Measurements from ENCODE around the gene ELF2.
"Not testable (repeated sequence)": the region's sequence is repeated elsewhere in the genome, so short reads cannot be mapped to it uniquely, and the experiment has no call there.

Gene ELF2

GRCh38 chr4:139083956-139084803 is 92.8 kb downstream of the ELF2 start:
- Histone ChIP-seq H3K27me3 (ENCODE audit: control insufficient read depth, insufficient read depth, low read length) (no peaks in the 10 kb centered on the region), H3K4me1 (ENCODE audit: control insufficient read depth, insufficient read depth, low read length) (no peaks in the 10 kb centered on the region), H3K4me3 (ENCODE audit: low read length) (peak overlapping the region; percentile 53), H3K9me3 (ENCODE audit: control insufficient read depth, low read length) (no peaks in the 10 kb centered on the region), H3K36me3 (ENCODE audit: control insufficient read depth, insufficient read depth, low read length) (peaks cover 3% of the 10 kb centered on the region), H3K9ac (ENCODE audit: low read length) (peak overlapping the region; percentile 97)

DNA sequence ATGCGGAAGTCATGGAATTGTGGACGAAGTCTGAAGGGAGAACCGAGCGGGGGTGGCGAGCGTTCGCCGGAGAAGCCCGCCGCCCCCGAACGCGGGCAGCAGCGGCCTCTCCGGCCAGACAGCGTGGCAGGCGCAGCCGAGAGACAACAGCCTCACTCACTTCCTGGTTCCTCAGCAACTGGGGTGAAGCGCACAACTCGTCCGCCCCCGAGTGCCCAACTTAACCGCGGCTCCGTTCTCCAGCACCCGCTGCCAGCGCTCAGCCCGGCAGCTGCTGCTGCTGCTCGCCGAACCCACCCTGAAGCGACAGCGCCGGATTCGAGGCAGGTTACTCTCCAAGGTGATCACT is 93.4 kb downstream of the ELF2 start:
- H3K4me3 ChIP-seq (ENCODE audit: low read length): peak overlapping the region; percentile 53
- H3K9ac ChIP-seq (ENCODE audit: low read length): peak overlapping the region; percentile 97
- no peaks in the 10 kb centered on the region for H3K4me1 ChIP-seq (ENCODE audit: control insufficient read depth, insufficient read depth, low read length)
- H3K36me3 ChIP-seq (ENCODE audit: control insufficient read depth, insufficient read depth, low read length): peaks cover 3% of the 10 kb centered on the region
- H3K27me3 ChIP-seq (ENCODE audit: control insufficient read depth, insufficient read depth, low read length): no peaks in the 10 kb centered on the region
- no peaks in the 10 kb centered on the region for H3K9me3 ChIP-seq (ENCODE audit: control insufficient read depth, low read length)

GRCh38 chr4:139082750-139083606 is 94.0 kb downstream of the ELF2 start:
- H3K36me3 ChIP-seq (ENCODE audit: control insufficient read depth, insufficient read depth, low read length): peaks cover 3% of the 10 kb centered on the region
- H3K4me3 ChIP-seq (ENCODE audit: low read length): peak overlapping the region; percentile 53
- H3K27me3 ChIP-seq (ENCODE audit: control insufficient read depth, insufficient read depth, low read length): no peaks in the 10 kb centered on the region
- H3K9me3 ChIP-seq (ENCODE audit: control insufficient read depth, low read length): no peaks in the 10 kb centered on the region
- H3K9ac ChIP-seq (ENCODE audit: low read length): peak overlapping the region; percentile 97
- no peaks in the 10 kb centered on the region for H3K4me1 ChIP-seq (ENCODE audit: control insufficient read depth, insufficient read depth, low read length)

- peaks cover 3% of the 10 kb centered on the region for H3K36me3 ChIP-seq (ENCODE audit: control insufficient read depth, insufficient read depth, low read length)
- no peaks in the 10 kb centered on the region for H3K4me1 ChIP-seq (ENCODE audit: control insufficient read depth, insufficient read depth, low read length)
- no peaks in the 10 kb centered on the region for H3K27me3 ChIP-seq (ENCODE audit: control insufficient read depth, insufficient read depth, low read length)
- no peaks in the 10 kb centered on the region for H3K9me3 ChIP-seq (ENCODE audit: control insufficient read depth, low read length)
- no peak overlapping the region for H3K9ac ChIP-seq (ENCODE audit: low read length)
- H3K4me3 ChIP-seq (ENCODE audit: low read length): no peak overlapping the region
Observed at GRCh38 chr4:139078926-139079325, 98.1 kb downstream of the ELF2 start.

- no peak overlapping the region for H3K4me3 ChIP-seq (ENCODE audit: low read length)
- H3K9me3 ChIP-seq (ENCODE audit: control insufficient read depth, low read length): no peaks in the 10 kb centered on the region
- H3K36me3 ChIP-seq (ENCODE audit: control insufficient read depth, insufficient read depth, low read length): no peaks in the 10 kb centered on the region
- no peaks in the 10 kb centered on the region for H3K4me1 ChIP-seq (ENCODE audit: control insufficient read depth, insufficient read depth, low read length)
- no peaks in the 10 kb centered on the region for H3K27me3 ChIP-seq (ENCODE audit: control insufficient read depth, insufficient read depth, low read length)
- H3K9ac ChIP-seq (ENCODE audit: low read length): no peak overlapping the region
Observed at GRCh38 chr4:139077567-139078355, 99.3 kb downstream of the ELF2 start.

- H3K36me3 ChIP-seq (ENCODE audit: control insufficient read depth, insufficient read depth, low read length): no peaks in the 10 kb centered on the region
- H3K4me1 ChIP-seq (ENCODE audit: control insufficient read depth, insufficient read depth, low read length): no peaks in the 10 kb centered on the region
- no peak overlapping the region for H3K9ac ChIP-seq (ENCODE audit: low read length)
- no peaks in the 10 kb centered on the region for H3K9me3 ChIP-seq (ENCODE audit: control insufficient read depth, low read length)
- H3K4me3 ChIP-seq (ENCODE audit: low read length): no peak overlapping the region
- no peaks in the 10 kb centered on the region for H3K27me3 ChIP-seq (ENCODE audit: control insufficient read depth, insufficient read depth, low read length)
Observed at GRCh38 chr4:139076016-139076744, 100.8 kb downstream of the ELF2 start.

DNA sequence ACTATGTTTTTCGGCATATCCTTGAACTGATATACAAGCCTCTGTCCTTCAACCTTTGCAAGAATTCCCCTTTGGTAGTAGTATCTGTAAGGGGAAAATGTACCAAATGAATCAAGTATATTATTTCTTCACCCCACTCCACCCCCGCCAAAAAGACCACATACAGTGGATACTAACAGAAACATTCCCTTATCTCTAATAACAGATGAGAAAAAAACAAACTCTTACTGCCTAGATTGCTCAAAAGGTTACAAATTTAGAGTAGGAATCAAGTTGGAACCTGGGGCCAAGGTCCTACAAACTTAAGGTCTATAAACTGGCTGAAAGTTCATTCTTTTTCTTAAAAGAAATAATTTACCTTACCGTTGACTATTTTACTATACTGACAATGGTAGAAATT is 116.4 kb downstream of the ELF2 start:
- H3K27me3 ChIP-seq (ENCODE audit: control insufficient read depth, insufficient read depth, low read length): no peaks in the 10 kb centered on the region
- H3K4me3 ChIP-seq (ENCODE audit: low read length): no peak overlapping the region
- no peaks in the 10 kb centered on the region for H3K9me3 ChIP-seq (ENCODE audit: control insufficient read depth, low read length)
- H3K4me1 ChIP-seq (ENCODE audit: control insufficient read depth, insufficient read depth, low read length): no peaks in the 10 kb centered on the region
- H3K9ac ChIP-seq (ENCODE audit: low read length): no peak overlapping the region
- no peaks in the 10 kb centered on the region for H3K36me3 ChIP-seq (ENCODE audit: control insufficient read depth, insufficient read depth, low read length)

DNA sequence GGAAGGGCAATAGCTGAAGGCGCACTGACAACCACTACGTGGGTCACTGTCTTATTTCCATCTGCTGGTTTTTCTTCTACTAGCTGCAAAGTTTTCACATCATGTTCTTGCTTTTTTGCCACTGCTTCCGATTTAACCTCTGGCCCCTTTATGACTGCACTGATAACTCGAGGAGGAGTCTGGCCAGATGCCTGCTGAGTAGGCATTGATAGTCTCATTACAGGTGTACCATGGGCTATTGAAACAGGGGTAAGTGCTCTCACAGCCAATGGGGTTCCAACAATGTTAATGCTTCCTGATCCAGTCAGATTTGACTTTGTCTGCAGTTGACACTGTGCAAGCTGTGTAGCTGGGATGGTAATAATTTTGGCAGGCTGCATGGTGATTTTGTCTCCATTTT is 118.0 kb downstream of the ELF2 start:
- H3K36me3 ChIP-seq (ENCODE audit: control insufficient read depth, insufficient read depth, low read length); H3K4me1 ChIP-seq (ENCODE audit: control insufficient read depth, insufficient read depth, low read length); H3K27me3 ChIP-seq (ENCODE audit: control insufficient read depth, insufficient read depth, low read length); H3K4me3 ChIP-seq (ENCODE audit: low read length); H3K9ac ChIP-seq (ENCODE audit: low read length); H3K9me3 ChIP-seq (ENCODE audit: control insufficient read depth, low read length): not testable (repeated sequence)

DNA sequence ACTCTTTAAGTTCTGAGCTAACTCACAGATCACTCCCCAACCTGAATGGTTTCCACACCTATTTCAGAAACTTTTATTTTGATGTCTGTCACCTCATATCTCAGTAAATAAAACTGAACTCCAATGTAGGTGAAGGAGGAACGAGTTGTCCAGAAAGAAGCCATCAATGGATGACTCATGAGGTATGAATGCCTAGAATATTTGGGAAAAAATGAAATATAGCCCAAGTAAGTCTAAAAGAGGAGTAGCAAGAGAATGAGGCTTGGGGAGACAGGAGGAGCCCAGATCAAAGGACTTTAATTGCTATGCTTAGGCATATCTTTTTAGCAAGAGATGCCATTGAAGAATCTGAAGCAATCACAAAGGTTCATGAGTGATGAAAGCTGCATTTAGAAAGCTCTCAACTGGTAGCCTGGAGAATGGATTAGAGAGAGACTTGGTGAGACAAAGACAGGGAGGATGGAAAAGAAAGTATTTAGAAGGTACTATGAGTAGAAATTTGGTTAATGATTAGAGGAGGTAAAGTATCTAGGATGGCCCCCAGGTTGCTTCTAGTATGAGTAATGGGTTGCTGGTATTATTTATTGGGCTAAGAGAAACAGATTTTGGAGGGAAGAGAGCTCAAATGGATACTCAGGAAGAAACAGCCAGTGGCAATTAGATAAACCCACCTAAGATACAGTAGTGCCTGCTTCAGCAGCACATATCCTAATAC is 122.1 kb downstream of the ELF2 start:
- Histone ChIP-seq H3K27me3 (ENCODE audit: control insufficient read depth, insufficient read depth, low read length) (no peaks in the 10 kb centered on the region), H3K36me3 (ENCODE audit: control insufficient read depth, insufficient read depth, low read length) (no peaks in the 10 kb centered on the region), H3K9me3 (ENCODE audit: control insufficient read depth, low read length) (no peaks in the 10 kb centered on the region), H3K9ac (ENCODE audit: low read length) (no peak overlapping the region), H3K4me3 (ENCODE audit: low read length) (no peak overlapping the region), H3K4me1 (ENCODE audit: control insufficient read depth, insufficient read depth, low read length) (no peaks in the 10 kb centered on the region)

GRCh38 chr4:139053909-139054308 is 123.1 kb downstream of the ELF2 start:
- H3K4me3 ChIP-seq (ENCODE audit: low read length): no peak overlapping the region

DNA sequence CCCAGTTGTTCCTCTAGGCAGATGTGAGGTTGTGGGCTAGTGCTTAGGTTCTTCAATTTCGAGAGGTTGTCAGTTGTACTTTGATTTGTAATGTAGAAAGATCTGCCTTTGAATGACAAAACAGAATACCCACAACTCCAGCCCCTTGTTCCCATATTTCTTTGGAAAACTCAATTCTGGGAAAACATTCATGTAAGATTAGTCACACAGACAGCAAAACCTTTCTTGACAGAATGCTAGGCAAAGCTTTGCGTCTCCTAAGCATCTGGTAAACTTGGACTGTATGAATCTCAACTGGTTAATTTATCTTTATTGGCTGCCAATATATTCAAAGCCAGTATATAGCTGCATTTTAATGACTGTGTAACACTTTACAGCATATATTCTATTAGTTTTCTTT is 126.6 kb downstream of the ELF2 start:
- H3K4me1 ChIP-seq (ENCODE audit: control insufficient read depth, insufficient read depth, low read length): no peaks in the 10 kb centered on the region
- no peak overlapping the region for H3K9ac ChIP-seq (ENCODE audit: low read length)
- no peaks in the 10 kb centered on the region for H3K27me3 ChIP-seq (ENCODE audit: control insufficient read depth, insufficient read depth, low read length)
- no peaks in the 10 kb centered on the region for H3K9me3 ChIP-seq (ENCODE audit: control insufficient read depth, low read length)
- no peak overlapping the region for H3K4me3 ChIP-seq (ENCODE audit: low read length)
- no peaks in the 10 kb centered on the region for H3K36me3 ChIP-seq (ENCODE audit: control insufficient read depth, insufficient read depth, low read length)

More at GRCh38 chr4:139053909-139054308, 123.1 kb downstream of the ELF2 start:
- Histone ChIP-seq H3K9me3 (ENCODE audit: control insufficient read depth, low read length) (no peaks in the 10 kb centered on the region), H3K9ac (ENCODE audit: low read length) (no peak overlapping the region), H3K27me3 (ENCODE audit: control insufficient read depth, insufficient read depth, low read length) (no peaks in the 10 kb centered on the region), H3K4me1 (ENCODE audit: control insufficient read depth, insufficient read depth, low read length) (no peaks in the 10 kb centered on the region), H3K36me3 (ENCODE audit: control insufficient read depth, insufficient read depth, low read length) (no peaks in the 10 kb centered on the region)

All from mucosa of stomach (tissue), 1 donor.